Nephron progenitor cell (in vitro differentiated cells): ENCODE data around the gene NBEAL2.

ENCODE experiments used
- DNase-seq: peaks from one replicate; pipeline ENCODE4 v3.0.0; 2021
- H3K27ac Mint-ChIP-seq: 2 replicates; pipeline ENCODE4 v1.8.0; 2021; ENCODE audit warnings: mild to moderate bottlenecking, moderate library complexity, mixed read lengths
- H3K27me3 Mint-ChIP-seq: 2 replicates; pipeline ENCODE4 v1.8.0; 2021; ENCODE audit warnings: mild to moderate bottlenecking, low read depth, mixed read lengths; ENCODE audit not compliant: poor library complexity
- H3K36me3 Mint-ChIP-seq: 2 replicates; pipeline ENCODE4 v1.8.0; 2021; ENCODE audit warnings: low read depth, mixed read lengths
- H3K4me1 Mint-ChIP-seq: 2 replicates; pipeline ENCODE4 v1.8.0; 2021; ENCODE audit warnings: mixed read lengths
- H3K4me3 Mint-ChIP-seq: 2 replicates; pipeline ENCODE4 v1.8.0; 2021; ENCODE audit warnings: mild to moderate bottlenecking, moderate library complexity, mixed read lengths
- H3K9me3 Mint-ChIP-seq: 2 replicates; pipeline ENCODE4 v1.8.0; 2021; ENCODE audit warnings: mild to moderate bottlenecking, moderate library complexity, mixed read lengths
- CTCF ChIP-seq: fragments of 200-600 bp; sonication (generic); IDR thresholded peaks from 2 replicates; pipeline ENCODE4 v1.5.0; 2021; ENCODE audit warnings: antibody characterized with exemption

The NBEAL2 gene

GRCh38 chr3:46996689-46997452 is 17.4 kb downstream of the NBEAL2 start:
- Mint-ChIP-seq H3K36me3 (no peaks in the 10 kb centered on the region), H3K4me3 (no peak overlapping the region), H3K9me3 (no peaks in the 10 kb centered on the region), H3K4me1 (peaks cover 15% of the 10 kb centered on the region), H3K27me3 (no peaks in the 10 kb centered on the region), H3K27ac (no peak overlapping the region)
- no peak for TF ChIP-seq CTCF
- DNase-seq = no peak

GRCh38 chr3:46997453-46998091 is 18.1 kb downstream of the NBEAL2 start:
- Mint-ChIP-seq H3K27me3 (no peaks in the 10 kb centered on the region), H3K4me3 (no peak overlapping the region), H3K27ac (no peak overlapping the region), H3K9me3 (no peaks in the 10 kb centered on the region), H3K36me3 (no peaks in the 10 kb centered on the region), H3K4me1 (peaks cover 15% of the 10 kb centered on the region)
- no peak for TF ChIP-seq CTCF
- no peak for DNase-seq

GRCh38 chr3:46998121-46998851 is 18.8 kb downstream of the NBEAL2 start:
- DNase-seq = peak; percentile 79
- TF ChIP-seq CTCF = peak; percentile 74
- H3K4me3 Mint-ChIP-seq = no peak overlapping the region
- no peaks in the 10 kb centered on the region for H3K9me3 Mint-ChIP-seq
- no peaks in the 10 kb centered on the region for H3K36me3 Mint-ChIP-seq
- H3K27ac Mint-ChIP-seq = no peak overlapping the region
- no peaks in the 10 kb centered on the region for H3K27me3 Mint-ChIP-seq
- H3K4me1 Mint-ChIP-seq = peaks cover 15% of the 10 kb centered on the region

GRCh38 chr3:46998852-46999515 is 19.5 kb downstream of the NBEAL2 start:
- Mint-ChIP-seq H3K27ac (no peak overlapping the region), H3K4me1 (peaks cover 15% of the 10 kb centered on the region), H3K36me3 (no peaks in the 10 kb centered on the region), H3K27me3 (no peaks in the 10 kb centered on the region), H3K9me3 (no peaks in the 10 kb centered on the region), H3K4me3 (no peak overlapping the region)
- TF ChIP-seq CTCF = no peak
- DNase-seq = no peak

GRCh38 chr3:46999516-47000197 is 20.2 kb downstream of the NBEAL2 start:
- Mint-ChIP-seq H3K4me3 (no peak overlapping the region), H3K27me3 (peaks cover 3% of the 10 kb centered on the region), H3K4me1 (peaks cover 15% of the 10 kb centered on the region), H3K36me3 (no peaks in the 10 kb centered on the region), H3K27ac (peak overlapping the region; percentile 25), H3K9me3 (no peaks in the 10 kb centered on the region)
- no peak for DNase-seq
- no peak for TF ChIP-seq CTCF
